Measurements from ENCODE around the gene KIAA0930.

The KIAA0930 gene

DNA sequence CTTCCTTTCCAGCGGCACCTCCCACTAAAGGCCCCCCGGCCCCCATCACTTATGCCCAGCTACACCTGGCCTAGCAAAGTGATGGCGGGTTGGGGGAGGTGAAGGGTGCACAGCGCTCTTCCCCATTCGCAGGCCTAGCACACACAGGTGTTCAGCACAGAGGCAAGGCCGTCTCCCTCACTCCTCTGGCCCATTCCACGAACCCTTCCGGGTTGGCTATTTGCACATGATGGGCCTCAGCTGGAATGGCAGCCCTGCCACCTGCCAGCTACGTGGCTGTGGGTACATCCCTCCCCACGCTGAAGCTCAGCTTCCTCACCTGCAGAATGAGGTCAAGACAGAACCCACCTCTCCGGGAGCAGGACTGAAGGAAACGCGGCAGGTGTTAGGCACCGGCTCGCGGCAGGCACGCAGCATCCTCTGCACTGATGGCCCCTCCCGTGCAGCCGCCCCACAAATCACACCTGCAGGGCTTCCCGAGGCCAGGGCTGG lies 4.8 kb downstream of the KIAA0930 start:
- peak; percentile 44 for DNase-seq

DNA sequence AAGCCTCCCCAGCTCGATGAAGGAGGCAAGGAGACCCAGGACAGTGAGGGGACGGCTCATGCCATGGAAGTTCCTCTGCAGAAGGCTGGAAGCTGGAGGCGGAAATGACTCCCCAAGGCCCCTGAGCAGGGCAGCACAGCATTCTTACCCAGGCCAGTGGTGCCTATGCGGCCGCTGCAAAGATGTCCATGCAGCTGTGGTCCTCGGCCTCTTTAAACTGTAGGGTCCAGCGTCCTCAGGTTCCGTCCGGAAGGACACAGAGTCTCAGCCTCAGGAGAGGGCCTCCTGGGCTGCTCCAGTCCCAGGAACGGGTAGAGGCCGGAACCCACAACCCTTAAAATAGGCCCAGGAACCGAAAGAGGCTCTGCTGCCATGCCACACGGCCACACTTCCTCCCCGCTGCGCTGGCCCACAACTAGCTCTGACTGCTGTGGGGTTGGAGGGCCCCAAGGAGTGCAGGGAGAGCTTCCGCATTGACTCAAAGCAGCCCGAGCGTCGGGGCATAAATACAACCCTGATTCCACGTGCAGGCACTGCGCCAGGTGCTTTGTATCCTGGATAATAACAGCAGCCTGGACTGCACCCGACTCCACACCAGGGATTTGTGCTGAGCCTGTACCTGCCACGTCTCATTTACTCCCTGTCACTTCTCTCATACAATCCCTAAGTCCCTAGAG lies 5.5 kb downstream of the KIAA0930 start:
- DNase-seq, result peak; percentile 6

GRCh38 chr22:45233827-45234226 lies 6.9 kb downstream of the KIAA0930 start:
- DNase-seq, result no peak

- DNase-seq, result no peak
Observed at GRCh38 chr22:45233386-45233785, 7.3 kb downstream of the KIAA0930 start.

GRCh38 chr22:45231293-45231692 lies 9.4 kb downstream of the KIAA0930 start:
- no peak for DNase-seq

DNA sequence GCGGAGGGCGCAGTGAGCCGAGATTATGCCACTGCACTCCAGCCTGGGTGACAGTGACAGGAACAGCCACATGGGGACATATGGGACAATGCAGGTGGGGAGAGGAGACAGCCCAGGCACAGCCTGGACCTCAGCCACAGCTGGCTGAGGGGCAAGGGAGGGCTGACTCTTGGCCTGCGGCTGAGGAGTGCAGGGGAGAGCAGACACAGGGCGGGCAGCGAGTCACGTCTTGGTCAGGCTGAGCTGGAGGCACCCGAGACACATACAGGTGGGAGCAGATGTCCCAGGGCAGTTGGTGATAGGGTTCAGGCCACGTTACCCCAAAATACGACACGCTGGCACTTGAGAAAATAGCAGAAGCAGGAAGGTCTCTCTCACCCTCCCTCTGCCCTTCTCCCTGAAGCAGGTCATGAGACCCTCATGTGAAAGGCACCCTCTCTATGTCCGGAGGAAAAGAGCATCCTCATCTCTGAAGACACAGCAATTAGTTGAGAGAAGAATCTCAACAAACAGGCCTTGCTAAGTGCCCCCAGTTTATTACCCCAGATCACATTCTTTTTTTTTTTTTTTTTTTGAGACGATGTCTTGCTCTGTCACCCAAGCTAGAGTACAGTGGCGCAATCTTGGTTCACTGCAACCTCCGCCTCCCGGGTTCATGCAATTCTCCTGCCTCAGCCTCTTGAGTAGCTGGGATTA lies 10.5 kb downstream of the KIAA0930 start:
- DNase-seq, result no peak

GRCh38 chr22:45229181-45229580 lies 11.5 kb downstream of the KIAA0930 start:
- DNase-seq, result no peak

- no peak for DNase-seq
Observed at GRCh38 chr22:45228401-45228754, 12.3 kb downstream of the KIAA0930 start.

- DNase-seq, result no peak
Observed at GRCh38 chr22:45227645-45228400, 12.9 kb downstream of the KIAA0930 start.

DNA sequence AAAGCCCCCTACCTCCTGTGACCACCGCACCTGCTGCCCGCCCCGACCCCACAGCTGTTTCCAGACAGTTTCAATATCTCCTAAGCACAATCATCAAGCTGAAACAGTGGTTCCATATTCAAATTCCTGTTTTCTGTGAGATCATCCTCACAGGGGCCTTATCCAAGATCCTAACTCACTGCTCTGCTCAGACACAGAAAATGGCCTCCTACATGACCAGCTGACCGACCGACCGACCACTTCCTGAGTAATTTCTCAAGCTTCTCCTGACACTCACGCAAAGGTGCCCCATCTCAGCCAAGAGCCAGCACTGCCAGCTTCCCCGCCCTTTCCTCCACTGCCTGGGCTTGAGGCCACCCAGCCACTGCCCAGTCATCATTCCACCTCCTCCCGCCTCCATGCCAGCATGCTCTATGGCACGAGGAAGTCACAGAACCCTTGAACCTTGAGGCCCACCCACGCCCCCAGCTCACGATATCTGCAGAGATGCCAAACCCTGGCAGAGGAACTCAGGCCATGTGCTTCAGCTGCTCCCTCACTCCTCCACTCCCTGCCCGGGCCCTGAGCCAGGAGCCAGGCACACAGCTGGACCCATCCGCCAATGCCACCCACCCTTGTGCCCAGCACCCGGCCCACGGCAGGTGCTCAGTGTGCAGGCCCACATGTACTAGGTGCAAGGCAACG lies 14.0 kb downstream of the KIAA0930 start:
- DNase-seq, result peak; percentile 46

GRCh38 chr22:45225732-45226502 lies 14.8 kb downstream of the KIAA0930 start:
- no peak for DNase-seq

DNA sequence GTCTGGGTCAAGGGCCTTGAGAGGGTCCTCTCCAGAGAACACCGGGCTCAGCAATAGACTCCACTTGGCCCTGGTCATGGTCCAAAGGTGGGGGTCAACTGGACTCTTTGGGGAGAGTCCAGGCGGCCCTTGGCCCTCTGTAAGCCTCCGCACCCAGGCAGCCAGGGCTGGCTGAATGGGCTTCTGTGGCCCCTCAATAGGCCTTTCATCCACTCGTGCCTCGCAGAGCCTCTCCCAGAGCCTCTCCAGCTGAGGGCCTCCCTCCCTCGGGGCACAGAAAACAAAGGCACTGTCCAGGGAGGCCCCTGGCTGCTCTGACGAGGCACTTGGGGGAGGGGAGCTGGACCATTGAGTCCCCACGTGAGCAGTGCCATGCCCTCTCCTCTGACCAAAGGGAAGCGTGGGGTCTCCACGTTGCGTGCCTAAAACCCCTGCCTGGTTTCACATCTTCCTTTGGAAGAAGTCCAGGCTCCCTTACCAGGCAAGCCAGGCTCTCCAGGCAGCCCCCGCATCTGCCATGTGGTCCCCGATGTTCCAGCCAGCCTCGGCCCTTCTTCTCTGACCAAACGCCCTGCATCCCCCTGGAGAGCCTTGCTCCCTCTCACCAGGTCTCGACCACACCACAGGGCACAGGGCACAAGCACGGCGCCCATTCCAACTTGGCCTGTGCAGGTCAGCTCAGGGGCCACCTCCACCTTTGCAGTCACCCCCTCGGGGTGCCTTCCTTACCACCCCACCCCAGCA lies 15.5 kb downstream of the KIAA0930 start:
- DNase-seq, result no peak

DNA sequence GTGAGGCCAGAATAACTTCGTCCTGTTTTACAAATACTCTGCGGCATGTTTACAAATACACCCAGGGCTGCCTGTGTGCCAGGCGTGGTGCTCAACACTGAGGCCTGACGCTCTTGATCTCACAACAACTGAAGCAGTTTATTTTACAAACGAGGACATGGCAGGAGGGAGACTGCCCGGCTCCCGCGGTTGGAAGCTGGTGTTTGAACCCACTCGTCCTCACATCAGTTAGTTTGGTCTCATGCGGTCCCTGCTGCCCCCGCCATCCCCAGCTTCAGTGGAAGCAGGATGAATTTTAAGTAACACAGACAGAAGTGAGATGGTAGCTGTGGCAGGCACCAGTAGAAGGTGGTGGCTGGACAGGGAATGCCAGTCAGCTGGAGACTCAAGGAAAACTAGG lies 16.4 kb downstream of the KIAA0930 start:
- DNase-seq, result no peak

DNA sequence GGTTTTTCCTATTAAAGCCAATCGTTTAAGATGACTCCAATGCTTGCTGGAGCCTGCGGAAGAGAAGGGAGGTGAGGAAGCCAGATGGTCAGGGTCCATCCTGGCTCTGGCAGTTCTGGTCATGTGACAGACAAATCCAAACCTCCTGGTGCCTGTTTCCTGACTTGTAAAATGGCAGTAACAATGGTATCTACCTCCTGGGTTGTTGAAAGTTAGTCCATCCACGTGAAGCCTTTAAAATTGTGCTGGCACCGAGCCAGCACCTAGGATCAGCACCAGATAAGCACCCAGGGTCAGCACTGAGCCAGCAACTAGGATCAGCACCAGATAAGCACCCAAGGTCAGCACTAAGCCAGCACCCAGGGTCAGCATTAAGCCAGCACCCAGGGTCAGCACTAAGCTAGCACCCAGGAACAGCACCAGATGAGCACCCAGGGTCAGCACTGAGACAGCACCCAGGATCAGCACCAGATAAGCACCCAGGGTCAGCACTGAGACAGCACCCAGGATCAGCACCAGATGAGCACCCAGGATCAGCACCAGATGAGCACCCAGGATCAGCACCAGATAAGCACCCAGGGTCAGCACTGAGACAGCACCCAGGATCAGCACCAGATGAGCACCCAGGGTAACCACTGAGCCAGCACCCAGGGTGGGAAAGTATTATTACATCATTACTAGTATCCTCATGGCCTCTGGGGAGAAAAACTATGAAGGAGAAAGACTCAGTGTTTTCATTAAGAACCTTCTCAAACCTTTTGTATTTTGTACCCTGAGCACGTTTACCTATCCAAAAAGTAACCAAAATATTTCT lies 17.2 kb downstream of the KIAA0930 start:
- DNase-seq, result no peak

GRCh38 chr22:45221201-45221600 lies 19.5 kb downstream of the KIAA0930 start:
- no peak for DNase-seq

- peak; percentile 10 for DNase-seq
Observed at GRCh38 chr22:45218976-45219375, 21.7 kb downstream of the KIAA0930 start.

GRCh38 chr22:45217806-45218205 lies 22.9 kb downstream of the KIAA0930 start:
- DNase-seq, result no peak

- no peak for DNase-seq
Observed at GRCh38 chr22:45217345-45217744, 23.3 kb downstream of the KIAA0930 start.

- no peak for DNase-seq
Observed at GRCh38 chr22:45216133-45217003, 24.3 kb downstream of the KIAA0930 start.

All from NCI-H2029 (cell line).